PC-3 (cell line): ENCODE data around the gene DMRT3. TPM values are rescaled to one million over a fixed set of nuclear protein-coding genes. Genes with fewer than 3 reads are reported as not detected.

ENCODE experiments used
- ATAC-seq: fragments of 200-7000 bp; cut with Tn5 transposase; 2 replicates; pipeline ENCODE4 v1.9.1; 2020; ENCODE audit warnings: mild to moderate bottlenecking, moderate library complexity
- BruUV-seq: library from RNA; stranded (reverse); fragments of 400-500 nt; replicated peaks from 2 replicates; lab custom pipeline; 2021; lab: Mats Ljungman, UMichigan
- CTCF ChIA-PET: fragments of 300-600 bp; sonication (Branson Sonifier 250); formaldehyde crosslinking; loops from one replicate; lab custom pipeline; 2022; ENCODE audit warnings: antibody characterized with exemption; lab: Charles Lee
- POLR2A ChIA-PET: fragments of 300-600 bp; sonication (Branson Sonifier 250); formaldehyde crosslinking; loops from one replicate; lab custom pipeline; 2022; ENCODE audit warnings: antibody characterized with exemption; ENCODE audit not compliant: unreplicated experiment; lab: Charles Lee
- DNase-seq: peaks from one replicate; pipeline ENCODE4 v3.0.0-alpha.2; 2015
- H2AFZ ChIP-seq: fragments of 300-600 bp; sonication (generic); 2 replicates; pipeline ENCODE4 v1.6.0; 2016; ENCODE audit warnings: antibody characterized with exemption, low read length
- H3F3A ChIP-seq: fragments of 300-600 bp; sonication (generic); one replicate; pipeline ENCODE4 v1.6.0; 2017; ENCODE audit warnings: antibody characterized with exemption, low read length, control low read depth, mild to moderate bottlenecking; ENCODE audit not compliant: unreplicated experiment
- H3K27ac ChIP-seq: fragments of 300-600 bp; sonication (generic); 2 replicates; pipeline ENCODE4 v1.5.1; 2016; ENCODE audit warnings: mild to moderate bottlenecking, low read length
- H3K27me3 ChIP-seq: fragments of 300-600 bp; sonication (generic); 2 replicates; pipeline ENCODE4 v1.6.1; 2016; ENCODE audit warnings: low read length, mixed read lengths
- H3K36me3 ChIP-seq: fragments of 300-600 bp; sonication (generic); 2 replicates; pipeline ENCODE4 v1.6.1; 2016; ENCODE audit warnings: low read depth, mixed run types, low read length, mixed read lengths
- H3K4me1 ChIP-seq: fragments of 300-600 bp; sonication (generic); 2 replicates; pipeline ENCODE4 v1.5.1; 2016; ENCODE audit warnings: low read length; ENCODE audit not compliant: insufficient read depth
- H3K4me2 ChIP-seq: fragments of 300-600 bp; sonication (generic); 2 replicates; pipeline ENCODE4 v1.6.0; 2016; ENCODE audit warnings: low read length
- H3K4me3 ChIP-seq: fragments of 300-600 bp; sonication (generic); 2 replicates; pipeline ENCODE4 v1.5.1; 2016; ENCODE audit warnings: mild to moderate bottlenecking, low read length, mixed read lengths
- H3K79me2 ChIP-seq: fragments of 300-600 bp; sonication (generic); 2 replicates; pipeline ENCODE4 v1.6.1; 2017; ENCODE audit warnings: low read length, mixed read lengths
- H3K9ac ChIP-seq: fragments of 300-600 bp; sonication (generic); 2 replicates; pipeline ENCODE4 v1.6.0; 2016; ENCODE audit warnings: mild to moderate bottlenecking, low read length
- H3K9me2 ChIP-seq: fragments of 300-600 bp; sonication (generic); replicated peaks from 2 replicates; pipeline ENCODE4 v1.6.1; 2016; ENCODE audit warnings: mixed run types, low read length, mixed read lengths
- H3K9me3 ChIP-seq: fragments of 300-600 bp; sonication (generic); 2 replicates; pipeline ENCODE4 v1.6.1; 2016; ENCODE audit warnings: low read length, mixed read lengths
- H4K20me1 ChIP-seq: fragments of 300-600 bp; sonication (generic); 2 replicates; pipeline ENCODE4 v1.6.1; 2016; ENCODE audit warnings: low read length, mixed read lengths
- EZH2 ChIP-seq: fragments of 300-600 bp; sonication (generic); IDR thresholded peaks from one replicate; pipeline ENCODE4 v1.6.1; 2017; ENCODE audit warnings: antibody characterized with exemption, mild to moderate bottlenecking, low read length; ENCODE audit not compliant: unreplicated experiment
- EZH2phosphoT487 ChIP-seq: fragments of 300-600 bp; sonication (generic); IDR thresholded peaks from 2 replicates; pipeline ENCODE4 v1.6.1; 2018; ENCODE audit warnings: mild to moderate bottlenecking, antibody characterized with exemption, low read length, borderline replicate concordance
- intact Hi-C: fragments of 100-400 bp; cut with micrococcal nuclease; formaldehyde crosslinking; loops from 2 replicates; pipeline ENCODE4 v1.9.0; 2023
- total RNA-seq: library from RNA; depleted of rRNA; stranded (reverse); fragments of >200 nt; gene quantifications from 2 replicates; pipeline ENCODE4 v1.2.3, GENCODE V29; 2014
- TF ChIP-seq, protein P1 (sequence below): fragments of 300-600 bp; sonication (generic); conservative IDR thresholded peaks from 2 replicates; pipeline ENCODE4 v1.5.1; 2017; ENCODE audit warnings: antibody characterized with exemption, low read depth, mild to moderate bottlenecking, low read length

The DMRT3 gene
- total RNA-seq, 1 experiment from 2014 or later = not detected

GRCh38 chr9:1026219-1026618 lies 49.8 kb downstream of the DMRT3 start:
- no peak for ATAC-seq
- POLR2A ChIA-PET = no interaction called here
- Histone ChIP-seq H3K36me3 (no peaks in the 10 kb centered on the region), H3K27ac (no peak overlapping the region), H2AFZ (no peak overlapping the region), H3K79me2 (no peaks in the 10 kb centered on the region), H3K9me2 (no peaks in the 10 kb centered on the region), H3K9ac (no peak overlapping the region), H3F3A (no peaks in the 10 kb centered on the region), H4K20me1 (no peaks in the 10 kb centered on the region), H3K4me3 (no peak overlapping the region), H3K27me3 (no peaks in the 10 kb centered on the region), H3K4me1 (no peaks in the 10 kb centered on the region), H3K9me3 (no peaks in the 10 kb centered on the region), H3K4me2 (no peak overlapping the region)
- CTCF ChIA-PET = no interaction called here
- no peak for DNase-seq
- no TSS peak for BruUV-seq
- no peak for TF ChIP-seq EZH2phosphoT487
- no peak for TF ChIP-seq EZH2
- TF ChIP-seq, protein P1, sequence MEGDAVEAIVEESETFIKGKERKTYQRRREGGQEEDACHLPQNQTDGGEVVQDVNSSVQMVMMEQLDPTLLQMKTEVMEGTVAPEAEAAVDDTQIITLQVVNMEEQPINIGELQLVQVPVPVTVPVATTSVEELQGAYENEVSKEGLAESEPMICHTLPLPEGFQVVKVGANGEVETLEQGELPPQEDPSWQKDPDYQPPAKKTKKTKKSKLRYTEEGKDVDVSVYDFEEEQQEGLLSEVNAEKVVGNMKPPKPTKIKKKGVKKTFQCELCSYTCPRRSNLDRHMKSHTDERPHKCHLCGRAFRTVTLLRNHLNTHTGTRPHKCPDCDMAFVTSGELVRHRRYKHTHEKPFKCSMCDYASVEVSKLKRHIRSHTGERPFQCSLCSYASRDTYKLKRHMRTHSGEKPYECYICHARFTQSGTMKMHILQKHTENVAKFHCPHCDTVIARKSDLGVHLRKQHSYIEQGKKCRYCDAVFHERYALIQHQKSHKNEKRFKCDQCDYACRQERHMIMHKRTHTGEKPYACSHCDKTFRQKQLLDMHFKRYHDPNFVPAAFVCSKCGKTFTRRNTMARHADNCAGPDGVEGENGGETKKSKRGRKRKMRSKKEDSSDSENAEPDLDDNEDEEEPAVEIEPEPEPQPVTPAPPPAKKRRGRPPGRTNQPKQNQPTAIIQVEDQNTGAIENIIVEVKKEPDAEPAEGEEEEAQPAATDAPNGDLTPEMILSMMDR = no peak
- intact Hi-C loops = no loop called here

- ChIA-PET POLR2A (no interaction called here), CTCF (no interaction called here)
- intact Hi-C loops = no loop called here
- Histone ChIP-seq H2AFZ (no peak overlapping the region), H3K4me1 (no peaks in the 10 kb centered on the region), H3K27me3 (no peaks in the 10 kb centered on the region), H3K4me2 (no peak overlapping the region), H3K27ac (no peak overlapping the region), H3K9me2 (no peaks in the 10 kb centered on the region), H3K4me3 (no peak overlapping the region), H3K9ac (no peak overlapping the region), H4K20me1 (no peaks in the 10 kb centered on the region), H3K36me3 (no peaks in the 10 kb centered on the region), H3K79me2 (no peaks in the 10 kb centered on the region), H3K9me3 (no peaks in the 10 kb centered on the region), H3F3A (no peaks in the 10 kb centered on the region)
- TF ChIP-seq EZH2phosphoT487 (no peak), EZH2 (no peak)
- TF ChIP-seq, protein P1 = no peak
- ATAC-seq = no peak
- DNase-seq = no peak
- BruUV-seq = no TSS peak
Measured at GRCh38 chr9:1028501-1029190, 52.2 kb downstream of the DMRT3 start.

- H3K4me3 ChIP-seq = no peak overlapping the region
- no peaks in the 10 kb centered on the region for H3K27me3 ChIP-seq
- H3F3A ChIP-seq = no peaks in the 10 kb centered on the region
- no peak overlapping the region for H2AFZ ChIP-seq
- no peak overlapping the region for H3K9ac ChIP-seq
- BruUV-seq = no TSS peak
- H3K27ac ChIP-seq = no peak overlapping the region
- no peaks in the 10 kb centered on the region for H3K36me3 ChIP-seq
- intact Hi-C loops = no loop called here
- DNase-seq = no peak
- no peaks in the 10 kb centered on the region for H3K9me2 ChIP-seq
- no peak overlapping the region for H3K4me2 ChIP-seq
- no peaks in the 10 kb centered on the region for H3K9me3 ChIP-seq
- ChIA-PET CTCF (no interaction called here), POLR2A (no interaction called here)
- no peak for ATAC-seq
- no peaks in the 10 kb centered on the region for H4K20me1 ChIP-seq
- TF ChIP-seq EZH2 (no peak), EZH2phosphoT487 (no peak)
- TF ChIP-seq, protein P1 = no peak
- no peaks in the 10 kb centered on the region for H3K4me1 ChIP-seq
- no peaks in the 10 kb centered on the region for H3K79me2 ChIP-seq
Measured at GRCh38 chr9:1031951-1032601, 55.6 kb downstream of the DMRT3 start.
